ENCODE results near the gene PNMA5.
A peak's percentile ranks its signal among the peaks of the same experiment; 100 is the strongest.

Gene PNMA5

DNA sequence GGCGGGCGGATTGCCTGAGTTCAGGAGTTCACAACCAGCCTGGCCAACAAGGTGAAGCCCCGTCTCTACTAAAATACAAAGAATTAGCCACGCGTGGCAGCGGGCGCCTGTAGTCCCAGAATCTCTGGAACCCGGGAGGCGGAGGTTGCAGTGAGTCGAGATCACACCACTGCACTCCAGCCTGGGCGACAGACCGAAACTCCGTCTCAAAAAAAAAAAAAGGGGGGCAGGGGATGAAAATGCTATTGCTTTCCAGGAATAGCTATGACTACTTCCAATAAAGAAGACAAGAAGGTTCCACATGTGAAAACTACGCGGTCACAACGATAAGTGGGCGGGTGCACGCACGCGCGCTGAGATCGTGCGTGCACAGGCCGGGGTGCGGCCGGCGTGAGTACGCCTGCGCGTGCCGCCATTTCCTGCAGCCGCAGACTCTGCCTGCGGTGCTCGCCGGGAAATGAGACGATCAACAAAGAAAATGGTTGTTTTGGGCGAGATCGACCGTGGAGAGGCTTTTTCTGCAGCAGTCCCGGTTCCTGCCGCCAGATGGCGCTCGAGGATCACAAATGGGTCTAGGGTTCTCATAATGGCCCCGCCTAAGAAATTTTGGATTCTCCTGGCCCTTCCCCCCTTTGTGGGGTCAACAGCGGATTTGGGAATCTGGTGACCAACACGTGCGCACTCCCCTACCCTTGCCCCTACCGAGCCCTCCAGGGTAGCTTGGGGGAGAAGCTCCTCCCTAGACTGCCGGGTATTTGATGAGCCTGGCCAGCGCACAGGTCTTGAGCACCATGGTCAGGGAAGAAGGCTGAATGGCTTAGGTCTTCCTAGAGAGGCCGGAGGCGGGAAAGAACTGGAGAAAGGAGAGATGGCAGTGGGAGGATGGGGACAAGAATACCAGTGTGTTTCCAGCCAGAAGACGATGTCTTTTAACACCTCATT lies 35.1 kb downstream of the PNMA5 start:
- Histone ChIP-seq H3F3A (ENCODE audit: low read depth) (no peaks in the 10 kb centered on the region), H3K4me1 (ENCODE audit: insufficient read depth, low read length, poor library complexity, severe bottlenecking) (no peaks in the 10 kb centered on the region), H3K79me2 (ENCODE audit: insufficient read depth, low read length) (no peaks in the 10 kb centered on the region), H3K9me3 (ENCODE audit: insufficient read depth, low read depth, low read length) (no peaks in the 10 kb centered on the region), H3K9ac (ENCODE audit: low read depth, low read length, poor library complexity, severe bottlenecking) (peak overlapping the region; percentile 32), H3K27me3 (ENCODE audit: insufficient read depth, low read length, poor library complexity, severe bottlenecking) (peaks cover 35% of the 10 kb centered on the region), H3K4me3 (ENCODE audit: low read length, poor library complexity, severe bottlenecking) (peak overlapping the region; percentile 53), H2AFZ (ENCODE audit: low read length) (peak overlapping the region; percentile 95), H4K20me1 (ENCODE audit: insufficient read depth, low read length, poor library complexity, severe bottlenecking) (no peaks in the 10 kb centered on the region), H3K4me2 (ENCODE audit: low read depth, low read length, poor library complexity, severe bottlenecking) (peak overlapping the region; percentile 58), H3K36me3 (ENCODE audit: insufficient read depth, low read length) (no peaks in the 10 kb centered on the region), H3K9me2 (replicated peaks; ENCODE audit: low read depth, low read length) (no peaks in the 10 kb centered on the region)
- TF ChIP-seq EZH2phosphoT487 (IDR thresholded peaks at IDR 0.05; ENCODE audit: borderline replicate concordance) (no peak), CTCF (conservative IDR thresholded peaks at IDR 0.05; ENCODE audit: low read length) (peak; percentile 67)

DNA sequence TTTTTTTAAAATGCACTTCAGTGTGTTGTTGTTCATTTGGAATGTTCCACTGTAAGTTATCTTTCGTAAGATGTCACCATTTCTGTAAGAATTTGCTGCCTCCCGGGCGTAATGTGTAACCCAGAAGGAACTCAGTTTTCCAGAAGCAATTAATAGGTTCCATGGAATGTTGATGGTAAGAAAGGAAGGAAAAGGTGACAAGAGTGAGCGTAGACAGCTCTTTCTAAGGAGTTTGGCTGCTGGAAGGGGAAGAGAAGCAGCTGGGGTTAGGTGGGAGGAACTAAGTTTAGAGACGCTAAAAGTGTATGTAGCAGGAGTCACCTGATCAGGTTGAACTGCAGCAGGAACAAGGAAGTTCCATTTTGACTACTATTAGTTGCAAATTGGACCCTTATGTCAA lies 35.9 kb downstream of the PNMA5 start:
- H3K9ac ChIP-seq (ENCODE audit: low read depth, low read length, poor library complexity, severe bottlenecking): no peak overlapping the region
- peak overlapping the region; percentile 58 for H3K4me2 ChIP-seq (ENCODE audit: low read depth, low read length, poor library complexity, severe bottlenecking)
- peaks cover 38% of the 10 kb centered on the region for H3K27me3 ChIP-seq (ENCODE audit: insufficient read depth, low read length, poor library complexity, severe bottlenecking)
- TF ChIP-seq CTCF (conservative IDR thresholded peaks at IDR 0.05; ENCODE audit: low read length): no peak
- no peak for TF ChIP-seq EZH2phosphoT487 (IDR thresholded peaks at IDR 0.05; ENCODE audit: borderline replicate concordance)
- H3K4me1 ChIP-seq (ENCODE audit: insufficient read depth, low read length, poor library complexity, severe bottlenecking): no peaks in the 10 kb centered on the region
- no peaks in the 10 kb centered on the region for H3K9me3 ChIP-seq (ENCODE audit: insufficient read depth, low read depth, low read length)
- no peak overlapping the region for H3K4me3 ChIP-seq (ENCODE audit: low read length, poor library complexity, severe bottlenecking)
- H4K20me1 ChIP-seq (ENCODE audit: insufficient read depth, low read length, poor library complexity, severe bottlenecking): no peaks in the 10 kb centered on the region
- no peaks in the 10 kb centered on the region for H3F3A ChIP-seq (ENCODE audit: low read depth)
- no peaks in the 10 kb centered on the region for H3K36me3 ChIP-seq (ENCODE audit: insufficient read depth, low read length)
- peak overlapping the region; percentile 95 for H2AFZ ChIP-seq (ENCODE audit: low read length)
- H3K9me2 ChIP-seq (replicated peaks; ENCODE audit: low read depth, low read length): no peaks in the 10 kb centered on the region
- no peaks in the 10 kb centered on the region for H3K79me2 ChIP-seq (ENCODE audit: insufficient read depth, low read length)

DNA sequence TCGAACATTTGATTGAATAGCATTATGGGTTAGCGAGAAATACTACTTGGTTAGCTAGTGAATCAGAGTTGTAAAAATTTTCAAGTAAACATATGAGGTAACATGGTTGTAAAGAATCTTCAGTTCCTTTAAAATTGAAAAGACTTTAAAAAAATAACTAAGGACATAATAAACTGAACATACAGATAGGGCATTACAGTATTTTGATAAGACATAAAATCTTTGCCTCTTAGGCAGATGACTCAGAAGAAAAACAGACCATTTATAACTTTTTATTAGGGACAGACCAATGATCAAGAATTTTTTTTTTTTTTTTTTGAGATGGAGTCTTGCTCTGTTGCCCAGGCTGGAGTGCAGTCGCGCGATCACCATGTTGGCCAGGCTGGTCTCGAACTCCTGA lies 43.1 kb downstream of the PNMA5 start:
- no peak overlapping the region for H3K4me2 ChIP-seq (ENCODE audit: low read depth, low read length, poor library complexity, severe bottlenecking)
- H3K79me2 ChIP-seq (ENCODE audit: insufficient read depth, low read length): no peaks in the 10 kb centered on the region
- no peak overlapping the region for H3K4me3 ChIP-seq (ENCODE audit: low read length, poor library complexity, severe bottlenecking)
- no peaks in the 10 kb centered on the region for H3F3A ChIP-seq (ENCODE audit: low read depth)
- peaks cover 25% of the 10 kb centered on the region for H3K27me3 ChIP-seq (ENCODE audit: insufficient read depth, low read length, poor library complexity, severe bottlenecking)
- no peaks in the 10 kb centered on the region for H3K9me2 ChIP-seq (replicated peaks; ENCODE audit: low read depth, low read length)
- H2AFZ ChIP-seq (ENCODE audit: low read length): no peak overlapping the region
- no peaks in the 10 kb centered on the region for H4K20me1 ChIP-seq (ENCODE audit: insufficient read depth, low read length, poor library complexity, severe bottlenecking)
- no peak for TF ChIP-seq CTCF (conservative IDR thresholded peaks at IDR 0.05; ENCODE audit: low read length)
- no peak for TF ChIP-seq EZH2phosphoT487 (IDR thresholded peaks at IDR 0.05; ENCODE audit: borderline replicate concordance)
- H3K9ac ChIP-seq (ENCODE audit: low read depth, low read length, poor library complexity, severe bottlenecking): no peak overlapping the region
- no peaks in the 10 kb centered on the region for H3K9me3 ChIP-seq (ENCODE audit: insufficient read depth, low read depth, low read length)
- H3K4me1 ChIP-seq (ENCODE audit: insufficient read depth, low read length, poor library complexity, severe bottlenecking): no peaks in the 10 kb centered on the region
- no peaks in the 10 kb centered on the region for H3K36me3 ChIP-seq (ENCODE audit: insufficient read depth, low read length)
